Measurements from ENCODE around the gene PIBF1.
A peak's percentile ranks its signal among the peaks of the same experiment; 100 is the strongest.

PIBF1 gene

GRCh38 chr13:72781451-72782439 lies at the start of gene PIBF1, which contains the start of gene DIS3:
Gene PIBF1 (plus strand): TSS chr13:72782133. CDS start chr13:72783470, 1,337 bp downstream.
Gene DIS3 (minus strand): TSS chr13:72781900. CDS start chr13:72781832, 68 bp downstream.
- TF ChIP-seq ZFX (IDR thresholded peaks at IDR 0.05; ENCODE audit: borderline replicate concordance) (no peak), CTCF (IDR thresholded peaks at IDR 0.05) (peak; percentile 24)
- peak within 1 kb of the TSS; percentile 81 for H3K27ac ChIP-seq

GRCh38 chr13:72737033-72737432 lies 44.9 kb upstream of the PIBF1 start:
- TF ChIP-seq CTCF (IDR thresholded peaks at IDR 0.05) = no peak
- no peak for TF ChIP-seq ZFX (IDR thresholded peaks at IDR 0.05; ENCODE audit: borderline replicate concordance)
- no peak overlapping the region for H3K27ac ChIP-seq

- TF ChIP-seq ZFX (IDR thresholded peaks at IDR 0.05; ENCODE audit: borderline replicate concordance) = no peak
- no peak for TF ChIP-seq CTCF (IDR thresholded peaks at IDR 0.05)
- no peak overlapping the region for H3K27ac ChIP-seq
Observed at GRCh38 chr13:72740015-72740414, 41.9 kb upstream of the PIBF1 start.

- TF ChIP-seq CTCF (IDR thresholded peaks at IDR 0.05) (no peak), ZFX (IDR thresholded peaks at IDR 0.05; ENCODE audit: borderline replicate concordance) (no peak)
- H3K27ac ChIP-seq = no peak overlapping the region
Observed at GRCh38 chr13:72745260-72745659, 36.7 kb upstream of the PIBF1 start.

GRCh38 chr13:72751220-72751619 lies 30.7 kb upstream of the PIBF1 start:
- TF ChIP-seq ZFX (IDR thresholded peaks at IDR 0.05; ENCODE audit: borderline replicate concordance) (no peak), CTCF (IDR thresholded peaks at IDR 0.05) (no peak)
- no peak overlapping the region for H3K27ac ChIP-seq

- no peak for TF ChIP-seq ZFX (IDR thresholded peaks at IDR 0.05; ENCODE audit: borderline replicate concordance)
- no peak for TF ChIP-seq CTCF (IDR thresholded peaks at IDR 0.05)
- no peak overlapping the region for H3K27ac ChIP-seq
Observed at GRCh38 chr13:72754111-72754510, 27.8 kb upstream of the PIBF1 start.
